HG03432 (cell line): ENCODE measurements around the gene YTHDF1.

ENCODE experiments used
- ATAC-seq: cut with Tn5 transposase; IDR thresholded peaks from one replicate; pipeline ENCODE4 v1.9.1; 2021; ENCODE audit warnings: mild to moderate bottlenecking, moderate library complexity; ENCODE audit not compliant: unreplicated experiment

YTHDF1 gene

GRCh38 chr20:63173552-63174191 lies 42.3 kb downstream of the YTHDF1 start:
- ATAC-seq = no peak

- ATAC-seq = no peak
Measured at GRCh38 chr20:63172726-63173125, 43.2 kb downstream of the YTHDF1 start.

GRCh38 chr20:63171991-63172390 lies 43.9 kb downstream of the YTHDF1 start:
- ATAC-seq = no peak

- no peak for ATAC-seq
Measured at GRCh38 chr20:63169681-63170080, 46.2 kb downstream of the YTHDF1 start.

- no peak for ATAC-seq
Measured at GRCh38 chr20:63168861-63169260, 47.1 kb downstream of the YTHDF1 start.

GRCh38 chr20:63167918-63168520 lies 47.9 kb downstream of the YTHDF1 start:
- ATAC-seq = no peak

GRCh38 chr20:63167026-63167917 lies 48.7 kb downstream of the YTHDF1 start:
- ATAC-seq = no peak

GRCh38 chr20:63166193-63167020 lies 49.5 kb downstream of the YTHDF1 start:
- ATAC-seq = no peak

- no peak for ATAC-seq
Measured at GRCh38 chr20:63165356-63166192, 50.4 kb downstream of the YTHDF1 start.

GRCh38 chr20:63164484-63165355 lies 51.2 kb downstream of the YTHDF1 start:
- no peak for ATAC-seq

- ATAC-seq = no peak
Measured at GRCh38 chr20:63163596-63164483, 52.1 kb downstream of the YTHDF1 start.

GRCh38 chr20:63163171-63163570 lies 52.8 kb downstream of the YTHDF1 start:
- no peak for ATAC-seq

- no peak for ATAC-seq
Measured at GRCh38 chr20:63162206-63162795, 53.6 kb downstream of the YTHDF1 start.

GRCh38 chr20:63161176-63161651 lies 54.7 kb downstream of the YTHDF1 start:
- no peak for ATAC-seq

- ATAC-seq = no peak
Measured at GRCh38 chr20:63160641-63161175, 55.2 kb downstream of the YTHDF1 start.

GRCh38 chr20:63159826-63160640 lies 55.9 kb downstream of the YTHDF1 start:
- no peak for ATAC-seq
